ENCODE data around the gene CTSC.

DNA sequence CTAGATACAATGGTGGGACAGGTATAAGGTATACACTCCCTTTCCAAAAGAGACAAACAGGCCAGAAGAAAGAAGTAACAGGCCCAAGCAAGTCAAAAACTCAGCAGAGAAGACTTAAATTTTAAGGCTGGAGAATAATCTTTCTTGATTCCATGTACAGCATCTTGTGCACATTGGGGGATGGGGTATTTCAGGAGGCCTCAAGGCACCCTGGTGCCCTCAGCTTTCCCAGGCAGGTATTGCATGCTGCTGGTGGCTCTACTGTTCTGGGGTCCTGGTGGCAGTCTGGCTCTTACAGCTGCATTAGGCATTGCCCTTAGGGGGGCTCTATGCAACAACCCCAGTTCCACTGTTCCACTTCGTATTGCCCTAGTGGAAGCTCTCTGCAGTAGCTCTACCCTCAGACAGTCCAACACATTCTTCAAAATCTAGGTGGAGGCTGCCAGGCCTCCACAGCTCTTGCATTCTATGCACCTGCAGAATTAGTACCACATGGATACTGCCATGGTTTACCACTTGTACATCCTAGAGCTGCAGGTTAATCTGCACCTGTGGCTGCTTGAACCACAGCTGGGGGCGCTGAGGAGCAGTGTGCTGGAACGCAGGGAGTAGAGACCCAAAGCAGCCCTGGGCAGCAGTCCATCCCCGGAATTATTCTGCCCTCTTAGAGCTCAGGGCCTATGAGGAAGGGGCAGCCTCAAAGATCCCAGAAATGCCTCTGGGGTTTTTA is 4.2 kb upstream of the CTSC start:
- TF ChIP-seq, protein P1, sequence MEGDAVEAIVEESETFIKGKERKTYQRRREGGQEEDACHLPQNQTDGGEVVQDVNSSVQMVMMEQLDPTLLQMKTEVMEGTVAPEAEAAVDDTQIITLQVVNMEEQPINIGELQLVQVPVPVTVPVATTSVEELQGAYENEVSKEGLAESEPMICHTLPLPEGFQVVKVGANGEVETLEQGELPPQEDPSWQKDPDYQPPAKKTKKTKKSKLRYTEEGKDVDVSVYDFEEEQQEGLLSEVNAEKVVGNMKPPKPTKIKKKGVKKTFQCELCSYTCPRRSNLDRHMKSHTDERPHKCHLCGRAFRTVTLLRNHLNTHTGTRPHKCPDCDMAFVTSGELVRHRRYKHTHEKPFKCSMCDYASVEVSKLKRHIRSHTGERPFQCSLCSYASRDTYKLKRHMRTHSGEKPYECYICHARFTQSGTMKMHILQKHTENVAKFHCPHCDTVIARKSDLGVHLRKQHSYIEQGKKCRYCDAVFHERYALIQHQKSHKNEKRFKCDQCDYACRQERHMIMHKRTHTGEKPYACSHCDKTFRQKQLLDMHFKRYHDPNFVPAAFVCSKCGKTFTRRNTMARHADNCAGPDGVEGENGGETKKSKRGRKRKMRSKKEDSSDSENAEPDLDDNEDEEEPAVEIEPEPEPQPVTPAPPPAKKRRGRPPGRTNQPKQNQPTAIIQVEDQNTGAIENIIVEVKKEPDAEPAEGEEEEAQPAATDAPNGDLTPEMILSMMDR (IDR thresholded peaks at IDR 0.05) = no peak
- no peak for TF ChIP-seq POLR2A (IDR thresholded peaks at IDR 0.05)
